ENCODE data around the gene LIN7C.

DNA sequence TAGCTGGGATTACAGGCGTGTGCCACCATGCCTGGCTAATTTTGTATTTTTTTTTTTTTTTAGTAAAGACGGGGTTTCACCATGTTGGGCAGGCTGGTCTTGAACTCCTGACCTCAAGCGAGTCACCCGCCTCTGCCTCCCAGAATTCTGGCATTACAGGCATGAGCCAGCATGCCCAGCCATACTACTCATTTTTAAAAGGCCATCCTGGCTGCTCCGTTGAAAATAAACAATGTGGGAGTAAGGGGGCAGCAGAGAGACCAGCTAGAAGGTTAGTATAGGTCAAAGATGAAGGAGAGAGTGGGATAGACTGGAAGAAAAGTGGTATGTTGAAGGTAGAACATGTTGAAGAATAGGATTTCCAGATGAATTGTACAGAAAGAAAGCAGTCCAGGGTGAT is 17.6 kb upstream of the LIN7C start:
- TF ChIP-seq, protein P1, sequence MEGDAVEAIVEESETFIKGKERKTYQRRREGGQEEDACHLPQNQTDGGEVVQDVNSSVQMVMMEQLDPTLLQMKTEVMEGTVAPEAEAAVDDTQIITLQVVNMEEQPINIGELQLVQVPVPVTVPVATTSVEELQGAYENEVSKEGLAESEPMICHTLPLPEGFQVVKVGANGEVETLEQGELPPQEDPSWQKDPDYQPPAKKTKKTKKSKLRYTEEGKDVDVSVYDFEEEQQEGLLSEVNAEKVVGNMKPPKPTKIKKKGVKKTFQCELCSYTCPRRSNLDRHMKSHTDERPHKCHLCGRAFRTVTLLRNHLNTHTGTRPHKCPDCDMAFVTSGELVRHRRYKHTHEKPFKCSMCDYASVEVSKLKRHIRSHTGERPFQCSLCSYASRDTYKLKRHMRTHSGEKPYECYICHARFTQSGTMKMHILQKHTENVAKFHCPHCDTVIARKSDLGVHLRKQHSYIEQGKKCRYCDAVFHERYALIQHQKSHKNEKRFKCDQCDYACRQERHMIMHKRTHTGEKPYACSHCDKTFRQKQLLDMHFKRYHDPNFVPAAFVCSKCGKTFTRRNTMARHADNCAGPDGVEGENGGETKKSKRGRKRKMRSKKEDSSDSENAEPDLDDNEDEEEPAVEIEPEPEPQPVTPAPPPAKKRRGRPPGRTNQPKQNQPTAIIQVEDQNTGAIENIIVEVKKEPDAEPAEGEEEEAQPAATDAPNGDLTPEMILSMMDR (IDR thresholded peaks at IDR 0.05) = no peak
- TF ChIP-seq POLR2A (IDR thresholded peaks at IDR 0.05) = no peak
